Coronary artery (tissue), 2 donors: ENCODE measurements around the gene RAPGEF4.
A peak's percentile ranks its signal among the peaks of the same experiment; 100 is the strongest.

Experiments used
- DNase-seq: peaks from one replicate; pipeline ENCODE4 v3.0.0-alpha.2; 2017; ENCODE audit warnings: low spot score
- H3K27ac ChIP-seq, 2 donors: fragments of 200-600 bp; sonication (generic); one replicate each; pipeline ENCODE4 v1.5.1; 2016 to 2019
- H3K4me3 ChIP-seq: fragments of 200-600 bp; sonication (generic); 2 replicates; pipeline ENCODE4 v1.5.1; 2016; ENCODE audit warnings: mild to moderate bottlenecking, moderate library complexity
- TF ChIP-seq, protein P1 (sequence below): fragments of 200-600 bp; sonication (generic); IDR thresholded peaks from one replicate; pipeline ENCODE4 v1.5.1; 2019; ENCODE audit warnings: antibody characterized with exemption

RAPGEF4 gene

GRCh38 chr2:172808156-172808555 is 72.5 kb downstream of the RAPGEF4 start:
- no peak overlapping the region for H3K4me3 ChIP-seq
- H3K27ac ChIP-seq = no peak overlapping the region
- TF ChIP-seq, protein P1, sequence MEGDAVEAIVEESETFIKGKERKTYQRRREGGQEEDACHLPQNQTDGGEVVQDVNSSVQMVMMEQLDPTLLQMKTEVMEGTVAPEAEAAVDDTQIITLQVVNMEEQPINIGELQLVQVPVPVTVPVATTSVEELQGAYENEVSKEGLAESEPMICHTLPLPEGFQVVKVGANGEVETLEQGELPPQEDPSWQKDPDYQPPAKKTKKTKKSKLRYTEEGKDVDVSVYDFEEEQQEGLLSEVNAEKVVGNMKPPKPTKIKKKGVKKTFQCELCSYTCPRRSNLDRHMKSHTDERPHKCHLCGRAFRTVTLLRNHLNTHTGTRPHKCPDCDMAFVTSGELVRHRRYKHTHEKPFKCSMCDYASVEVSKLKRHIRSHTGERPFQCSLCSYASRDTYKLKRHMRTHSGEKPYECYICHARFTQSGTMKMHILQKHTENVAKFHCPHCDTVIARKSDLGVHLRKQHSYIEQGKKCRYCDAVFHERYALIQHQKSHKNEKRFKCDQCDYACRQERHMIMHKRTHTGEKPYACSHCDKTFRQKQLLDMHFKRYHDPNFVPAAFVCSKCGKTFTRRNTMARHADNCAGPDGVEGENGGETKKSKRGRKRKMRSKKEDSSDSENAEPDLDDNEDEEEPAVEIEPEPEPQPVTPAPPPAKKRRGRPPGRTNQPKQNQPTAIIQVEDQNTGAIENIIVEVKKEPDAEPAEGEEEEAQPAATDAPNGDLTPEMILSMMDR = no peak
- no peak for DNase-seq

DNA sequence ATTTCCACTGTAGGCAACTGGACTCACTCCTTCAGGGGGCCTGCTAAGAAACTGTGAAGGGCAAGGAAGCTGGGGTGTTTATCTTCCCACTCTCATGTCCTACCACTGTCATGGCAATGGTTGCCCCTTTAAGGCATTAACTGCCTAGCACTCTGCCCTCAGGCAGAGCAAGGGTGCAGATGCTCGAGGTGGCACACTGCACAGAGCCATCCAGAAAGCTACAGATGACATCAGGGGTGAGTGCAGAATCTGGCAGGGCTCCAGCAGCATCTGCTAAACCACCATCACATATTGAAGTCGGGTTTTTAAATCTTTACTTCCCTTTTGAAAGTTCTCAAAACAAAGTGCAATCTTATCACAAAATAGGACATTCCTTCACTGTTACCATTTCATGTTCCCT is 75.4 kb downstream of the RAPGEF4 start:
- no peak overlapping the region for H3K27ac ChIP-seq
- no peak for DNase-seq
- no peak overlapping the region for H3K4me3 ChIP-seq
- TF ChIP-seq, protein P1 = no peak

DNA sequence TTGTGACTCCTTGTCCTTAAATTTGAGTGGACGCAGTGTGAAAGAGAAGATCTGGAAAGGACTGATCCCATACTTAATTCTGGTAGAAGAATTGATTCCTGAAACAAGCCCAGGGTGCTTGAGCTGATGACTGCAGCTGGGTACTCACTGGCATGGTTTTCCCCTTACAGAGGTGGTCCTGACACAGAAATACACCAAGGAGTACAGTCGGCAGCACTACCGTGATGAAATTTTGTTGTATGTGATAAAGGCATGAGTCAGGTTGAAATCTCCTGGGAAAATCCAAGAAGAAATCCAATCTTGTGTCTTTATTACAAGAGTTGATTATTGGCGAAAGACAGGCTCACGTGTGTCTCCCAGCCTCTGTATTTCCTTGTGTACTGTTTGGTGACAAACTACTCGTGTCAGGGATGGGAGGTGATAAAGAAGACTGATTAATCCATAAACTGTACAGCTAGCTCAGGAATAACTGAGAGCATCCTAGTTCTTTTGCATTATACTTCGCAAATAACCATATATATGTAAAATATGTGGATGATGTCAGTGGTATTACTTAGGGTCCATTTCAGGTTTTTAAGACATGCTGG is 76.6 kb downstream of the RAPGEF4 start:
- Histone ChIP-seq H3K4me3 (no peak overlapping the region), H3K27ac (no peak overlapping the region)
- TF ChIP-seq, protein P1 = no peak
- DNase-seq = no peak

DNA sequence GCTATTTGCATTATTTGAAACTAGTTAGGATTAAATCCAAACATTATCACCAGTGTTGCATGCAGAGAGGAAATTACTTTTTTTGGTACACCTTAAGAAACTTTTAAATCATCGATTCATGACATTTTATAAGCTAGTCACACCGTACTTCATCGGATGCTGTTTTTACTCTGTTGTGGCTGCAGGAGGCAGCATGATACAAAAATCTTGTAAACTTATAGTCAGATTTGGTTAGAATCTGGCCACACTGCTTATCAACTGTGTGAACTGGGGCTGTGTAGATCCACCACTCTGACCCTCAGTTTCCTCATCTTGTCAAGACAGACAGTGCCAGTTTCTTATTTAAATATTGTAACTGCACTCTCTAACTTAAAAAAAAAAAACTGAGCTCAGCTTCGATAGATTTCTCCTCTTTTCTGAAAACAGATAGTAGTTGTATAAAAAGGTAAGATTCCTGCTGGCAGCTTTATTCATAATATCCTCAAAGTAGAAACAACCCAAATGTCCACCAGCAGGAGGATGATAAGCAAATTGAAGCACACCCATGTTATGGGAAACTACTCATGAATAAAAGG is 77.8 kb downstream of the RAPGEF4 start:
- H3K27ac ChIP-seq = no peak overlapping the region
- no peak overlapping the region for H3K4me3 ChIP-seq
- DNase-seq = no peak
- TF ChIP-seq, protein P1 = peak; percentile 17

- no peak overlapping the region for H3K4me3 ChIP-seq
- H3K27ac ChIP-seq = no peak overlapping the region
- TF ChIP-seq, protein P1 = no peak
- no peak for DNase-seq
These were observed 81.8 kb downstream of the RAPGEF4 start for GRCh38 chr2:172817411-172817810.

DNA sequence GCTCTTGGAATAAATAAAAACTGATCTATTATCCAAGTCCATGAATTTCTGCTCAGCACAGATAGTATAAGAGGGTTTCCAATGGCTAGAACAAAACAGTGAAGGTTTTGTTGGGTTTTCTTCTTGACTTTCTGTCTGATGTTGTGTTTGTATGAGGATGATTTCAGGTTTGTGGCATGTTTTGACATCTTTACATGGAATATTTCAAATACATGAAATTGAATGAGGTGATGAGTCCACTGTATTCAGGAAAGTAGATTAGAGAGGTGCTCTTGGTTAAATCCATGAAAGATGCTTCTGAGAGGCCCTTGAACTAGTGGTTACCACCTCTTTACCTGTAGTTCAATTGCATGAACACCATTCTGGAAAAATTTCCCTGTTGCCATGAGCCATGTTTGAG is 84.3 kb downstream of the RAPGEF4 start:
- Histone ChIP-seq H3K27ac (no peak overlapping the region), H3K4me3 (no peak overlapping the region)
- DNase-seq = no peak
- TF ChIP-seq, protein P1 = no peak
